CD14-positive monocyte (primary cell): ENCODE results near the gene ROGDI. TPM values are rescaled to one million over a fixed set of nuclear protein-coding genes. Genes with fewer than 3 reads are reported as not detected.
A peak's percentile ranks its signal among the peaks of the same experiment; 100 is the strongest.

Experiments
- DNase-seq, 3 donors: peaks; one replicate each; pipeline ENCODE4 v3.0.0-alpha.2; 2011 to 2022
- H2AFZ ChIP-seq: 2 replicates; pipeline ENCODE4 v1.6.0; 2012; ENCODE audit warnings: mild to moderate bottlenecking, low read depth, low read length, inconsistent platforms; ENCODE audit not compliant: insufficient read depth, poor library complexity, severe bottlenecking
- H3K27ac ChIP-seq, 2 donors: 1 replicate in 1 of 2; 2 replicates in 1 of 2; pipeline ENCODE4 v1.5.1; 2012 to 2013; ENCODE audit warnings: low read length in 2 of 2, control low read depth in 1 of 2, inconsistent platforms in 1 of 2, low read depth in 1 of 2, mild to moderate bottlenecking in 1 of 2
- H3K27me3 ChIP-seq, 2 donors: one replicate each; pipeline versions ENCODE4 v1.6.0 to v1.6.1; 2011 to 2013; ENCODE audit warnings: low read length in 2 of 2; ENCODE audit not compliant: control insufficient read depth in 2 of 2, insufficient read depth in 2 of 2
- H3K36me3 ChIP-seq, 2 donors: replicated peaks in 1 of 2; 1 replicate in 1 of 2; 2 replicates in 1 of 2; pipeline versions ENCODE4 v1.5.1 to v1.6.1; 2012 to 2013; ENCODE audit warnings: low read length in 2 of 2, control low read depth in 1 of 2, inconsistent platforms in 1 of 2, mild to moderate bottlenecking in 1 of 2; ENCODE audit not compliant: insufficient read depth in 2 of 2, control insufficient read depth in 1 of 2
- H3K4me1 ChIP-seq, 2 donors: 1 replicate in 1 of 2; 2 replicates in 1 of 2; pipeline versions ENCODE4 v1.5.1 to v1.6.1; 2012 to 2013; ENCODE audit warnings: low read length in 2 of 2, control low read depth in 1 of 2, inconsistent platforms in 1 of 2, mild to moderate bottlenecking in 1 of 2, moderate library complexity in 1 of 2; ENCODE audit not compliant: insufficient read depth in 2 of 2, control insufficient read depth in 1 of 2
- H3K4me2 ChIP-seq: replicated peaks from 2 replicates; pipeline ENCODE3; 2012; ENCODE audit warnings: low read length, moderate library complexity, mild to moderate bottlenecking; ENCODE audit not compliant: poor library complexity, severe bottlenecking; ENCODE audit errors: extremely low read depth
- H3K4me3 ChIP-seq, 3 experiments: fragments of 200-600 bp in 1 of 3; sonication (generic) in 1 of 3; replicated peaks in 1 of 3; 1 replicate in 2 of 3; 2 replicates in 1 of 3; pipeline ENCODE4 v1.5.1; 2011 to 2013; ENCODE audit warnings: low read length in 3 of 3, mild to moderate bottlenecking in 3 of 3, control low read depth in 2 of 3, low read depth in 2 of 3, inconsistent platforms in 1 of 3, moderate library complexity in 1 of 3
- H3K79me2 ChIP-seq: 2 replicates; pipeline ENCODE4 v1.6.0; 2012; ENCODE audit warnings: mild to moderate bottlenecking, control low read depth, inconsistent platforms, low read length, moderate library complexity; ENCODE audit not compliant: insufficient read depth
- H3K9ac ChIP-seq: 2 replicates; pipeline ENCODE4 v1.6.0; 2017; ENCODE audit warnings: low read length, mild to moderate bottlenecking; ENCODE audit not compliant: insufficient read depth, poor library complexity, severe bottlenecking
- H3K9me3 ChIP-seq, 2 donors: replicated peaks in 1 of 2; 1 replicate in 1 of 2; 2 replicates in 1 of 2; pipeline versions ENCODE4 v1.5.1 to v1.6.1; 2012 to 2013; ENCODE audit warnings: low read length in 2 of 2, control low read depth in 1 of 2; ENCODE audit not compliant: control insufficient read depth in 1 of 2, insufficient read depth in 1 of 2
- H4K20me1 ChIP-seq: 2 replicates; pipeline ENCODE4 v1.6.0; 2012; ENCODE audit warnings: mild to moderate bottlenecking, low read length, control low read depth, moderate library complexity; ENCODE audit not compliant: insufficient read depth
- H3K27ac Mint-ChIP-seq, 7 donors: one replicate each; pipeline ENCODE4 v1.8.0; 2020; ENCODE audit warnings: mild to moderate bottlenecking in 7 of 7, mixed read lengths in 7 of 7, moderate library complexity in 6 of 7, inconsistent platforms in 2 of 7
- H3K27me3 Mint-ChIP-seq, 3 donors: one replicate each; pipeline ENCODE4 v1.8.0; 2021 to 2022; ENCODE audit warnings: low read depth in 3 of 3, mild to moderate bottlenecking in 3 of 3, mixed read lengths in 3 of 3, moderate library complexity in 3 of 3, inconsistent platforms in 1 of 3
- H3K36me3 Mint-ChIP-seq, 2 donors: one replicate each; pipeline ENCODE4 v1.8.0; 2020; ENCODE audit warnings: mixed read lengths in 2 of 2, inconsistent platforms in 1 of 2, mild to moderate bottlenecking in 1 of 2
- H3K4me1 Mint-ChIP-seq: one replicate; pipeline ENCODE4 v1.8.0; 2020; ENCODE audit warnings: mild to moderate bottlenecking, mixed read lengths
- H3K4me3 Mint-ChIP-seq, 2 donors: one replicate each; pipeline ENCODE4 v1.8.0; 2020; ENCODE audit warnings: mild to moderate bottlenecking in 2 of 2, mixed read lengths in 2 of 2, moderate library complexity in 1 of 2
- H3K9me3 Mint-ChIP-seq, 7 donors: one replicate each; pipeline ENCODE4 v1.8.0; 2020 to 2022; ENCODE audit warnings: mixed read lengths in 7 of 7, mild to moderate bottlenecking in 6 of 7, moderate library complexity in 6 of 7, inconsistent platforms in 2 of 7
- CTCF ChIP-seq: fragments of 200-600 bp; IDR thresholded peaks from one replicate; pipeline ENCODE4 v1.8.0; 2022; ENCODE audit warnings: antibody characterized with exemption, mild to moderate bottlenecking
- WGBS: methylation state at CpG from one replicate; pipeline ENCODE4 v1.1.5; 2013; ENCODE audit warnings: missing lambda C conversion rate; ENCODE audit not compliant: insufficient coverage; 5-methylcytosine and 5-hydroxymethylcytosine counted together
- intact Hi-C, 2 donors: fragments of 100-400 bp; cut with micrococcal nuclease; formaldehyde crosslinking; loops; one replicate each; pipeline versions ENCODE4 v1.15.0 to v1.15.1; 2023
- polyA plus RNA-seq, 3 donors: library from polyadenylated mRNA; depleted of rRNA in 1 of 3; unstranded in 2 of 3; stranded (reverse) in 1 of 3; fragments of 300-500 nt in 2 of 3; fragments of >200 nt in 1 of 3; fragmentation: Illumina TruSeq in 2 of 3; gene quantifications; 1 replicate in 2 of 3; 2 replicates in 1 of 3; pipeline ENCODE4 v1.2.3, GENCODE V29; 2012 to 2021

Gene ROGDI
- polyA plus RNA-seq, 3 donors = 40.9 to 126 (median 54.4) TPM

GRCh38 chr16:4801051-4801961 is 1.1 kb downstream of the ROGDI start:
- H3K27me3 Mint-ChIP-seq = peaks cover 0 to 2% (median 0%) of the 10 kb centered on the region in 3 donors
- DNase-seq = no peak
- TF ChIP-seq CTCF = no peak
- H3K9me3 Mint-ChIP-seq = peaks cover 0 to 1% (median 0%) of the 10 kb centered on the region in 7 donors
- no peaks in the 10 kb centered on the region for H4K20me1 ChIP-seq
- H3K4me3 ChIP-seq = peak overlapping the region; percentile 72 to 92 (median 75)
- peaks cover 31% of the 10 kb centered on the region for H3K79me2 ChIP-seq
- peaks cover 31 to 61% of the 10 kb centered on the region in 2 donors for H3K36me3 Mint-ChIP-seq
- intact Hi-C loops = loop anchor here (2.0 to 5.0 kb wide), 4 partner anchors 33 to 69 kb away; partner anchors contain the start of genes ANKS3 (in 2 of the 2), DNAAF8 (in 2 of the 2), GLYR1 (in 1 of the 2) and UBN1 (in 1 of the 2)
- H3K4me1 Mint-ChIP-seq = peaks cover 42% of the 10 kb centered on the region
- WGBS = 38% methylated on average over 11 of the region's 29 CpGs
- peak overlapping the region; percentile 48 to 76 for H3K27ac ChIP-seq
- peak overlapping the region; percentile 86 for H2AFZ ChIP-seq
- peak overlapping the region; percentile 71 for H3K9ac ChIP-seq
- peak overlapping the region; percentile 75 to 93 (median 82) for H3K27ac Mint-ChIP-seq
- no peaks in the 10 kb centered on the region for H3K9me3 ChIP-seq
- peaks cover 49 to 52% of the 10 kb centered on the region in 2 donors for H3K36me3 ChIP-seq
- peak overlapping the region; percentile 98 for H3K4me2 ChIP-seq
- H3K27me3 ChIP-seq = no peaks in the 10 kb centered on the region
- peaks cover 40 to 48% of the 10 kb centered on the region in 2 donors for H3K4me1 ChIP-seq
- peak overlapping the region; percentile 89 to 95 for H3K4me3 Mint-ChIP-seq

GRCh38 chr16:4800290-4801041 is 2.0 kb downstream of the ROGDI start:
- H3K27me3 ChIP-seq = no peaks in the 10 kb centered on the region
- no peak for TF ChIP-seq CTCF
- H3K27ac ChIP-seq = peak overlapping the region; percentile 48 to 76
- intact Hi-C loops = loop anchor here (2.0 to 5.0 kb wide), 4 partner anchors 32 to 68 kb away; partner anchors contain the start of genes ANKS3 (in 2 of the 2), DNAAF8 (in 2 of the 2), GLYR1 (in 1 of the 2) and UBN1 (in 1 of the 2)
- peaks cover 52 to 55% of the 10 kb centered on the region in 2 donors for H3K36me3 ChIP-seq
- peak overlapping the region; percentile 71 for H3K9ac ChIP-seq
- H2AFZ ChIP-seq = peak overlapping the region; percentile 80
- H3K4me3 ChIP-seq = peak overlapping the region; percentile 72 to 92 (median 75)
- H3K79me2 ChIP-seq = peaks cover 31% of the 10 kb centered on the region
- Mint-ChIP-seq H3K4me1 (peaks cover 42% of the 10 kb centered on the region), H3K4me3 (peak overlapping the region; percentile 89 to 95), H3K27me3 (peaks cover 0 to under 1% (median 0%) of the 10 kb centered on the region in 3 donors), H3K36me3 (peaks cover 31 to 61% of the 10 kb centered on the region in 2 donors), H3K27ac (peak overlapping the region; percentile 80 to 93 (median 88)), H3K9me3 (peaks cover 0 to 1% (median 0%) of the 10 kb centered on the region in 7 donors)
- no peaks in the 10 kb centered on the region for H4K20me1 ChIP-seq
- H3K9me3 ChIP-seq = no peaks in the 10 kb centered on the region
- under 1% methylated on average over 13 of the region's 17 CpGs for WGBS
- H3K4me2 ChIP-seq = peak overlapping the region; percentile 98
- H3K4me1 ChIP-seq = peaks cover 40 to 48% of the 10 kb centered on the region in 2 donors
- peak; percentile 25 to 37 (median 35) for DNase-seq
